HG03108 (cell line): ENCODE measurements around the gene ZCCHC8.

ENCODE experiments used
- ATAC-seq: cut with Tn5 transposase; IDR thresholded peaks from one replicate; pipeline ENCODE4 v1.9.1; 2021; ENCODE audit warnings: moderate library complexity; ENCODE audit not compliant: unreplicated experiment

The ZCCHC8 gene

GRCh38 chr12:122500685-122501488, at the start of gene ZCCHC8:
TSS of gene ZCCHC8 (minus strand) at chr12:122500932. CDS start at chr12:122500840, 92 bp downstream.
- peak; percentile 92 for ATAC-seq

DNA sequence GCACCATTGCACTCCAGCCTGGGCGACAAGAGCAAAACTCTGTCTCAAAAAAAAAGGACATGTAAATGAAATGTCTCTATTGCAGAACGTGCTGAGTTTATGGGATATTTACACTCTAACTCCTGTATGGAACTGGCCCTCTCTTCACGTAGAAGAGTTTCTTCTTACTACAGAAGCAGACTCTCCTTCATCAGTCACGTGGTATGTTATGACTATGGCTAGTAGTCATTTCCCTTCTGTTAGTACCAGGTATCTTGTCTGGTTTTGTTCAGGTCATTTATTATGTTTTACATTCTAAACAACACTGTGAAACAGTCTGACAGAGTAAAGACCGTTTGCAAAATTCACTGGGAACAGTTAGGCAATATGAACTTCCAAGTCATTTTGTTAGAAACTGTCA, 46.6 kb upstream of the ZCCHC8 start:
- no peak for ATAC-seq

DNA sequence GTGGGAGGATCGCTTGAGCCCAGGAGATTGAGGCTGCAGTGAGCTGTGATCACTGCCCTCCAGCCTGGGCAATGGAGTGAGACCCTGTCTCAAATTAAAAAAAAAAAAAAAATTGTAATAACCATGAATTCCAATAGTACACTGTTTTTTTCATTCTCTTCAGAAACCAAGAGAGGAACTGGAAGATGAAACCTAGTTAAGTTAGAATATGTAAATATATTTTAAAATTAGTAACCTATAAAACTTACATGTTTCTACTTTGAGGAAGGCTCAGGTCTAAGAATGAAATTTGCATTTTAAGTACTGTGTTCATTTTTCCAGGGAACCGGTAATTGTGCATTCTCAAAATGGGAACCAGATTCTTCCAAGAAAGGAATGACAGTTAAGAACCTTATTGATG, 45.1 kb upstream of the ZCCHC8 start:
- peak; percentile 69 for ATAC-seq

GRCh38 chr12:122544537-122544936, 43.8 kb upstream of the ZCCHC8 start:
- ATAC-seq, result no peak

DNA sequence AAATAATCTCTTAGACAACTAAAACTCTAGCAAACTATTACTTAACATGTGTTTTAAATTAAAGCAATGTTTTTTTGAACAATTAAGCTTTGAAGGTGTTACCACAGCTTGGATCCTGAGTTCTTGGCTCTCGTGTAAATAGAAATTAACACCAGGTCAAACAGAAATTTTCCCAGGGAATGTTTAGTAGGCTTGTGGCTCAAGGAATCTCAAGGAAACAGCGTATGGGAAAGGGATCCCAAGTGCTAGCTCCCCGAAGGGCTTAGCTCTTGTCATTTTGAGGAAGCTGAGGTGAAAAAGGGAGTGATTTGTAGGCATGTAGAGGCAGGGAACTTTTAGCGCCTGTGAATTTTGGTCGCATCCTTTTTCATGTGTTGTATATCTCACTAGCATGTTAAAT, 37.8 kb upstream of the ZCCHC8 start:
- no peak for ATAC-seq

DNA sequence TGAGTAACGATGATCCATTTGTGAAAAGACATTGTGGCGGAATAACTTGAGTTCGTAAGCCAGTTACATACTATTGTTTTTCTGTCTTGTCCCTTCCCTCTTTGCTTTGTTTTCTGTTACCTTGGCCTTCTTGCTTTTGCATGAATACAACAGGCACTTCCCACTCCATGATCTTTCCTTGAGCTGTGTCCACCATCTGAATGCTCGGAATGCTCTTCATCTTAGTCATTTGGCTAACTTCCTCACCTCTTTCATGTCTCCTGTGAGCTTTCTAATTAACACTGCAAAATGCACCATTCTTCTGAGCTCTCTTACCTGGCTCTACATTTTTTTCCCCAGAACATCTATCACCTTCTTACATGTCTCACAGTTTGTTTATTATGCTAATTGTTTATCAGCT, 36.3 kb upstream of the ZCCHC8 start:
- no peak for ATAC-seq

- no peak for ATAC-seq
These were observed 33.1 kb upstream of the ZCCHC8 start for GRCh38 chr12:122533856-122534255.

DNA sequence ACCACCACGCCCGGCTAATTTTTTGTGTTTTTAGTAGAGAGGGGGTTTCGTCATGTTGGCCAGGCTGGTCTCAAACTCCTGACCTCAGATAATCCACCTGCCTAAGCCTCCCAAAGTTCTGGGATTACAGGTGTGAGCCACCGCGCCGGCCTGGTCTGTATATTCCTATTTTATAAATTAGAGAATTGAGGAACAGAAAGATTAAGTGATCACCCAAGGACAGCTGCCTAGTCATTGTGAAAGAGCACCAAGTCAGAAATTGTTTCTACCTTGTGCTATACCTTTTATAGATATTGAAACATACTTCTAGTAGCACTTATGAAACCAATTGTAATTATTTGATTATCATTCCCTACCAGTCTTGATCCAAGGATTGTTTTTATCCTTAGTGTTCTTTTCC, 28.3 kb upstream of the ZCCHC8 start:
- no peak for ATAC-seq

DNA sequence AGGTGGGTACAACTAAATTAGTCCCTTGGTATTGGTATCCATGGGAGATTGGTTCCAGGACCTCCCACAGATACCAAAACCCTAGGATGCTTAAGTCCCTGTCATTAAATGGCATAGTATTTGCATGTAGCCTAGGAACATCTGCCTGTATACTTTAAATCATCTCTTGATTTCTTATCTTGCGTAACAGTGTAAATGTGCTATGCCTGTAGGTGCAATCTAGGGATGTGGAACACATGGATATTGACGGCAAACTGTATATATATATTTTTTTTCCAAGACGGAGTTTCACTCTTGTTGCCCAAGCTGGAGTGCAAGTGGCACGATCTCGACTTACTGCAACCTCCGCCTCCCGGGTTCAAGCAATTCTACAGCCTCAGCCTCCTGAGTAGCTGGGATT, 27.9 kb upstream of the ZCCHC8 start:
- no peak for ATAC-seq

DNA sequence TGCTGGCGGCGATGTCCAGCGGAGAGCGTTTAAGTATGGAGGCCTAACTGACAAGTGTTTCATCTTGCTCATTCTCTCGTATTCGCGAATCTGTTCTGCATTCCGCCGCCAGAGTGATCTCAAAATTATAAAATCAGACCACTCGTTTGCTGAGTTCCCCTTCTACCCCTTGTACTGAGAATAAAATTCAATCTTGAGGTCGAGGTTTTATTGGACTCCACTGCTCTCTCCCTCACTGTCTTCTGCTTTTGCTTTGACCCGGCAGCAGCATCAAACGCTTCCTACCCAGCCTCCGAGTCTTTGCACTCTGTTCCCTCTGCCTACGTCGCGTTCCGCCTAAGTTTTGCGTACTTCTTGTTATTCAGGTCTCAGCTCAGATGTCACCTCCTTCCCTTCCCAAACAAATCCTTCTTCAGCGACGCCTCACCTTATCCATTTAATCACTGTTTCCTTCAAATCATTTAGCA, 26.8 kb upstream of the ZCCHC8 start:
- no peak for ATAC-seq

GRCh38 chr12:122526683-122527477, 26.1 kb upstream of the ZCCHC8 start, which contains the start of the genes KNTC1 and RSRC2:
TSS of gene KNTC1 (plus strand) at chr12:122527249. CDS start at chr12:122530064, 2,815 bp downstream.
TSS of gene RSRC2 (minus strand) at chr12:122526936. CDS start at chr12:122526853, 83 bp downstream.
- ATAC-seq, result peak; percentile 90

DNA sequence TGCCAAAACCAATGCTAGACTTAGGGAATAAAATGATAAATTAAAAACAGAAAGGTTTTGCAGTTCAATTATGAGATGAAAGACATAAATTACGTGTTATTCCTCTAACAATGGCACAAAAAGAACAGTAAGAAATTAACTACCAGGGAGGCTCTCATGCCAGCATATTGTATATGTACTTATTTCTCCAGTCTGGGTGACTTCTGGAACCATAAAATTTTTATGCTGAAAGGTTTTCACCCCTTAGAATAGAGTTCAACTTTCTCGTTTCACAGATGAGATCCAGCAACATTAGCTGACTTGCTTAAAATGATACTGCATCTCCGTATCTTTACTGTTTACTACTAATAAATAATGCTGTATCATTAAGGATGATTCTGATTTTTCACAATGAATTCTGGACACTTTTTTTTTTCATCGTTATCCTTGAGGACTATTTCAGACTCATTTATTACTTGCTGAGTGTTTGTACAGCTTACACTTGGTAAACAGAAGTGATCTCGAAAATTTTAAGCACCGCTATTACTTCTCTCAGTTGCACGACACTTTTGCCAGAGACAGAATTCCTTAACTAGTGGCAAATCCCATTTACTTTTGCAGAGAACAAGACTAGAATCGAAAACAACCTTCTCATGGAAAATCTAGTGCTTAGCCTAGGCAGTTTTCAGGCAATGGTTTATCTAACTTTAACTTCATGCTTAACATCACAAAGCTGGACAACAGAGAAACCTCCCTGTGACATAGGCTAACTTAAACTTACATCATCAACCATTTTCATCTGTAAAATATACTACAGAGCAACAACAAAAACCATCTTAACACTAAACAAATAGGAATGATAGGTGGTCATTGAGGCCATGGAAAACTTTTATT, 23.4 kb upstream of the ZCCHC8 start:
- ATAC-seq, result no peak

- no peak for ATAC-seq
These were observed 22.5 kb upstream of the ZCCHC8 start for GRCh38 chr12:122523280-122523679.

- ATAC-seq, result no peak
These were observed 19.9 kb upstream of the ZCCHC8 start for GRCh38 chr12:122520676-122521075.

GRCh38 chr12:122519418-122519817, 18.7 kb upstream of the ZCCHC8 start:
- ATAC-seq, result no peak

GRCh38 chr12:122518908-122519307, 18.2 kb upstream of the ZCCHC8 start:
- ATAC-seq, result no peak

DNA sequence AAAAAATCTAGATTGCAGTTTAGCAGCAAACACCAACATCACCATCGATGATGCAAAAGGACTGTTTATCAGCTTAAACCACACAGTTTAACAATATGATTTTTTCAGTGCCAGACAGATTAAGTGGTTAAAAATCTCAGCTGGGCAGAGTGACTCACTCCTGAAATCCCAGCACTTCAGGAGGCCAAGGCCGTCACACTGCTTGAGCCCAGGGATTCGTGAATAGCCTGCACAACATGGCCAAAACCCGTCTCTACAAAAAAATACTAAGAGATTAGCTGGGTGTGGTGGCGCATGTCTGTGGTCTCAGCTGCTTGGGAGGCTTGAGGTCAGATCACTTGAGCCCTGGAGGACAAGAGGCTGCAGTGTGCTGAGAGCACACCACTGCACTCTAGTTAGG, 17.1 kb upstream of the ZCCHC8 start:
- ATAC-seq, result no peak

DNA sequence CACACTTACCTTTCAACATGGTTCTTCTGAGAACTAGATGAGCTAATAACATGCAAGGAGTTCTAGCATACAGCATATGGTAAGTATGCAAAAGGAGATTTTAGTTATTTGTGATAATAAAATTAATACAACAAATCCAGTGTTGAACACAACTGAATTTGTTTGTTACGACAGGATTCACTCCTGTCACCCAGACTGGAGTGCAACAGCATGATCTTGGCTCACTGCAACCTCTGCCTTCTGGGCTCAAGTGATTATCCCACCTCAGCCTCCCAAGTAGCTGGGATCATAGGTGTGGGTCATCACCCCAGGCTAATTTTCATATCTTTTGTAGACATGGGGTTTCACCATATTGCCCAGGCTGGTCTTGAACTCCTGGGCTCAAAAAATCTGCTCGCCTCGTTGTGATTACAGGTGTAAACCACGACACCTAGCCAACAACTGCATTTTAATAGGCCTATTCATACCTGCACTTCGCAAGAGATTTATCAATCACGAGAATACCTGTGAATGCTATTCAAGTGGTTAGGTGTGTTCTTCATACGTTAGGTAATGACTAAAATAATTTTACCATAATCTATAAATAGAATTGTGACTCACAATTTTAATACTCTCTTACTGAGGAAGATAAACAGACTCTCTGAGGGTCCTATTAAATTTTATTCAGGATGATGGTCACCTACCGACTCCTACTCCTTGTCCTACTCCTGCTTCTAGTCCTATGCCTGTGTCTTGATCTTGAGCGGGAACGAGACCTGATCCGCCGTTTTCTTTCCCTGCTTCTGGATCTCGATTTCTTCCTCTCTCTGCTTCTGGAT, 16.0 kb upstream of the ZCCHC8 start:
- no peak for ATAC-seq

- ATAC-seq, result no peak
These were observed 14.5 kb upstream of the ZCCHC8 start for GRCh38 chr12:122515275-122515674.

DNA sequence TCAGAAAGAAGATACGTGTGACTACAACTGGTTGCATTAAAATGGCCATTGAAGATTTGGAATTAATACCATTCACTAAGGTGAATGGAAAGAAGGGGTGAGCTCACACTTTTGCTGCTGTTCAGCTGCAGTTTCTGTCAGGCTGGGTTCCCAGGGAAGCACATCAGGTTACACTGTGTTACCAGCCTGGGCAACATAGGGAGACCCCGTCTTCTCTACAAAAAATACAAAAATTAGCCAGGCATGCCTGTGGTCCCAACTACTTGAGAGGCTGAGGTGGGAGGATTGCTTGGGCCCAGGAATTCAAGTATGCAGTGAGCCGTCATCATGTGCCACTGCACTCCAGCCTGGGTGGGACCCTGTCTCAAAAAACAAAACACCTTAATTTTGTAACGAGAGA, 12.9 kb upstream of the ZCCHC8 start:
- ATAC-seq, result no peak
